NCI-H748 (cell line): ENCODE data around the gene CFAP299.

Source experiments
- DNase-seq: peaks from one replicate; lab custom pipeline; 2025; ENCODE audit not compliant: unreplicated experiment; lab: John Stamatoyannopoulos, UW

Gene CFAP299

DNA sequence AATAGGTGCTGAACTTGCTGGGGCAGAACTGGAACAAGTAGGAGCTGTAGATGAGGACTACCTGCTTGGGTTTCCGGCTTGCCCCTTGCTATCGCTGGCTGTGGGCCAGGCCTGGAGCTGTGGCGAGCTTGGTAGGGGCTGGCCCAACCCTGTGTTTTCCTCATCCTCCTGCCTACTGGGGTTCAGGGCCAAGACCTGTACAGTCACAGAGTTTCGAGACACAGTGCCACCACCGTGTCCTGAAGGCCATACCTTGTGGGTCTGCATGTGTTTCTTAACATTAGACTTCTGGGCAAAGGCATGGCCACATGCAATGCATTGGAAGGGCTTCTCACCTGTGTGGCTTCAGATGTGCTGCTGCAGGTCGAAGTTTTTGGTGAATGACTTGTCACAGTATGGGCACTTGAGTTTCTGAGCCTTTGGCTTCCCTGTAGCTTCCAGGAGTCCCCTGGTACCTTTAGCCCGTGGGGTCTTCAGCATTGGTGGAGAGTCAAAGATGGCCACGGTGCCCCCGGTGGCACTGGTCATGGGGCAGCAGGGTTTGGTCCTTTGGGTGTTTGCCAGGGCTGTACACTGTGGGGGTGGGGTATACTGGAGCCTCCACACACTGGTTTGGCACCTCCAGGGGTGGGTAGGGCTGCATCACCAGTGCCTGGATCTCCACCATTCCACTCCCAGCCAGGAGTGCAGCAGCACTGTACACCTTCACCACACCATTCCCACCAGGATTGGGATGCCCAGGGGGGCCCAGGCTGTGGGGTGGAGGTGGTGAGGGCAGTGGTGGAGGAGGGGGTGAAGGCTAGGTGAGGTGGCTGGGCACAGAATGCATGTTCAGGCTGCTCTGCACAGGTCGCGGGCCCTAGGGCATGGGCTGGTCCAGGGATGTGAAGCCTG is 52.1 kb downstream of the CFAP299 start:
- no peak for DNase-seq

DNA sequence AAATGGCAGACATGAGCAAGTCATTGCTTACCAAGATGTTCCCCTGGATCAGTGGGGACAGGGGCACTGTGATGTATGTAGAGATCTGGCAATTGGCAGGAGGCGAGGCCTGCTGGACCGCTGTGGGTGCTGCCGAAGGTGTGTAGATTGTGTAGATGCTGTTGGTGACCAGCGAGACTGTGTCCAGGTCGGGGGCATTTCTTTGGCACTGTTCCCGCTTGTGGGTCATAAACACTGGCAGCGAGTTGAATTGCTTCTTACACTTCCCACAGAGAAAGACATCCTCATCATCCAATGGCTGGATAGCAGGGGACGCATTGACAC is 52.7 kb downstream of the CFAP299 start:
- no peak for DNase-seq

DNA sequence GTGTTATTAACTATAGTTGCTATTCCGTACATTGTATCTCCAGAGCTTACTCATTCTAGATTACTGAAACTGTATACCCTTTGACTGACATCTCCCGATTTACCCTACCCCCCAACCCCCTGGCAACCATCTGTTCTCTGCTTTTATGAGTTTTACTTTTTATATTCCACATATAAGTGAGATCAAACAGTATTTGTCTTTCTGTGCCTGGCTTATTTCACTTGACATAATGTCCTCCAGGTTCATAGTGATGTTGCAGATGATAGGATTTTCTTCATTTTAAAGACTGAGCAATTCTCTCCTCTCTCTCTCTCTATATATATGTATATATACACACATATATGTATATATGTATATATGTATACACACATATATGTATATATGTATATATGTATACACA is 54.6 kb downstream of the CFAP299 start:
- DNase-seq: no peak

DNA sequence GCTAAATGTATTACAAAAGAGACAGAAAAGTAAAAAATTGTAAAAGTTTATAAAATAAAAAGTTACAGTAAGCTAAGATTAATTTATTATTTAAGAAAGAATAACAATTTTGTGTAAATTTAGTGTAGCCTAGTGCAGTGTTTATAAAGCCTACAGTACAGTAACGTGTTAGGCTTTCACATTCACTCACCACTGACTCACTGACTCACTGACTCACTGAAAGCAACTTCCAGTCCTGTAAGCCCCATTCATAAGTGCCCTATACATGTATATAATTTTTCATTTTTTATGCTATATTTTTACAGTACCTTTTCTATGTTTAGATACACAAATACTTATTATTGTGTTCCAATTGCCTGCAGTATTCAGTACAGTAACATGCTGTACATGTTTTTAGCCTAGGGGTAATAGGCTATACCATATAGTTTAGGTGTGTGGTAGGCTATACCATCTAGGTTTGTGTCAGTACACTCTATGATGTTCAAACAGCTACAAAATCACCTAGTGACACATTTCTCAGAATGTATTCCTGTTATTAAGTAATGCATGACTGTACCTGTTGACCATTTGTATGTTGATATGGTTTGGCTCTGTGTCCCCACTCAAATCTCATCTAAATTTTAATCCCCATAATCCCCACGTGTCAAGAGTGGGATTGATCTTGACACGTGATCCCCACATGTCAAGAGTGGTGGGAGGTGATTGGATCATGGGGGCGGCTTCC is 57.9 kb downstream of the CFAP299 start:
- no peak for DNase-seq

DNA sequence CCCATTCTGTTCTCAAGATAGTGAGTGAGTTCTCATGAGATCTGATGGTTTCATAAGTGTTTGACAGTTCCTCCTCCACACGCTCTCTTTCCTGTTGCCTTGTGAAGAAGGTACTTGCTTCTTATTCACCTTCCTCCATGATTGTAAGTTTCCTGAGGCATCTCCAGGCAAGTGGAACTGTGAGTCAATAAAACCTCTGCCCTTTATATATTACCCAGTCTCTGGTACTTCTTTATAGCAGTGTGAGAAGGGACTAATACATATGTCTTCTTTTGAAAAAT is 58.4 kb downstream of the CFAP299 start:
- DNase-seq: no peak

DNA sequence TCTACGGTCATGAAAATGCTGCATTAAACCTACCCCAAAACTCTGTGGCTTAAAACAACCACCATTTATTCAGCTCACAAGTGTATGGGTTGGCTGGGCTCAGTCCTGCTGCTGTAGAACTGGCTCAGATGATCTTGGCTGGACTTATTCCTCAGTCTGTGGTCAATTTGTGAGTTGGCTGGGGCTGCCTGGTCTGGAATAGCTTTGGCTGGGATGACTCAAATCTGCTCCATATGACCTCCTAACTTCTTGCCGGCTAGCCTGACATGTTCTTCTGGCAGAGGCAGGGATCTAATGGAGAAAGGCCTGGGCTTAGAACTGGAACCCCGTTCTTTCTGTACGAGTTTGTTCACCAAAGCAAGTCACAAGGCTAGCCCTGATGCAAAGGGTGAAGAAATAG is 71.7 kb downstream of the CFAP299 start:
- no peak for DNase-seq

DNA sequence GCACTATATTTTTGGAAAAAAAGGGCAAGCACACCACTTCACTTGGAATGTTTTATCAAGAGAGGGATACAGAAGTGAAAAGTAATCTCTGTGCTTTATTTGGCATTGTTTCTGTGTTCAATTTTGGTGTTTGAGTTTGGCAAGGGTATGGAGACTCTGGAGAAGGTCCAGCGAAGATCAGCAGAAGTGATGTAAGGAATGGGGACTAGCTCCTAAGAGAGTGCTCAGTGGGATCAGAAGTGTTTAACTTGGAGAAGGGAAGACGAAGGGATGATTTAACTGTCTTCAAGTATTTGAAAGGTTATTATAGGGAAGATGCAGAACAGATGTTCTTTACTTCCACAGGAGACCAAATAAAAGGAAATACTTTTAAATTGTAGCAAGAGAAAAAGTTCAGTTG is 74.3 kb downstream of the CFAP299 start:
- DNase-seq: no peak

DNA sequence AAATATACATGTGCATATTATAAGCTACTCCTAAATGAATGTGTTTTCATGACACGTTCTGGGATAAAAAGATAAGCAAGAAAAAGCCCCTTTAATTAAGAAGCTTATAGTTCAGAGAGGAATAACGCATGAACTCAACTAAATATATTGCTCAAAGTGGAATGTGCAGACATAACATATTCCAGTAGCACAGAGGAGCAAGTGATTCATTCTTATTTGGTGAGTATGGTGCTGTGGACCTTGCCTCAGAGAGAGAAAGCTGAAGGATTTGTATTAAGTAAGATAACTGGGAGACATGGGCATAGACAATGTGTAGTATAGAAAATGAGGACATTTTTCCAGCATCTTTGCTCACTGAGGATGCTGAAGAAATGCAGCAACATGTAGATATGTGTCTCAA is 76.8 kb downstream of the CFAP299 start:
- no peak for DNase-seq

DNA sequence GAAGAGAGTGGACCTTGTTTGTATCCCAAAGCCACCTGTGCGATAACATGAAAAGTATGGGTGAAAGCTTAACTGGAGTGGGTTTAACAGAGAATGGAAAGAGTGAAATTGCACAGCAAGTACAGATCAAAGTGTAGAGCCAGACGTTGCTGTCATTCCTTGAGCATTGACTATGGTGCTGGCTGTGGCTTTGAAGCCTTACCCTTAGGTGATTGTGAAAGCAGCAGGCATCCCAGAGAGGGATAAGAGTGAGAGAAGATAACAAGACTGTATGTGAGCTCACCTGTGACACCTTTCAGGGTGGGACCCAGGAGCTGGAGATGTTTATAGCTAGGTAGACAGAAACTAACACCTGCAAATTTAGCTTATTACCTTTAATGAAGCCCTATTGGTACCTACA is 77.6 kb downstream of the CFAP299 start:
- no peak for DNase-seq

DNA sequence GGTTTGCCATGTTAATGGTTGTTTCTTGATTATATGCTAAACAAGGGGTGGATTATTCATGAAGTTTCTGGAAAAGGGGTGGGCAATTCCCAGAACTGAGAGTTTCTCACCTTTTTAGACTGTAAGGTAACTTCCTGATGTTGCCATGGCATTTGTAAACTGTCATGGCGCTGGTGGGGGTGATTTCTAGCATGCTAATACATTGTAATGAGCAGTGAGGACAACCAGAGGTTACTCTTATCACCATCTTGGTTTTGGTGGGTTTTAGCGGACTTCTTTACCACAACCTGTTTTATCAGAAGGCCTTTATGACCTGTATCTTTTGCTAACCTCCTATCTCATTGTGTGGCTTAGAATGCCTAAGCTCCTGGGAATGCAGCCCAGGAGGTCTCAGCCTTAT is 81.5 kb downstream of the CFAP299 start:
- no peak for DNase-seq

DNA sequence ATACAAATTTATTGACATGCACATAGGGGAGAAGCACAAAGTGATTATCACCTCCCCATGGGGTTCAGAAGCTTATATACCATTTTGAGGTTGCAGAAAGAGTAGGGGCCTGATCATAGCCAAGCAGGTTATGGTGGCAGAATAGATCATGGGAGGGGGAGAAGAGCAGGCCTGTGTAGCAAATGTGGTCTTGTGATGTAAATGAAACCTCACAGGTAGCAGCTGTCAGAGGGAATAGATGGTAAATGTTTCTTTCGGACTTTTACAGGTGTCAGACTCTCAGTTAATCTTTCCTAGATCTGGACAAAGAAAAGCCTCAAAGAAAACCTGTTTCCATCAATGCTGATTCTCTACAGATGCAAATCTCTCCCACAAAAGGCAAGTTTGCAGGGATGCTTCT is 84.4 kb downstream of the CFAP299 start:
- no peak for DNase-seq

DNA sequence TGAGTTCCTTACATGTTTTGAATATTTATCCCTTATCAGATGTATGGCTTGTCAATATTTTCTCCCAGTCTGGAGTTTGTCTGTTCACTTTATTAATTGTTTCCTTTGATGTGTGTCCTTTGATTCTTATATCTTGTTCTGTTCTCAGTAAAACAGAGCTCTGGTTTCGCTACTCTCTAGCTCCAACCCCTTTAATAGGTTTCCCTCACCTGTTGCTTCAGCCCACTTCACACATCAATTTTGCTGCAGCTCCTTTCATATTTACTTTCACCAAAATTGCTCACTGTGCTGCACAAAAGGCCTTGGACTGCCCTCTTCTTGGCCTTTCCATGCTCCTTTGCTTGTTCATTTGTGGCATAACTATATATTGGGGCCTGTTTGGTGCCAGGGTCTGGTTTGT is 85.1 kb downstream of the CFAP299 start:
- no peak for DNase-seq

DNA sequence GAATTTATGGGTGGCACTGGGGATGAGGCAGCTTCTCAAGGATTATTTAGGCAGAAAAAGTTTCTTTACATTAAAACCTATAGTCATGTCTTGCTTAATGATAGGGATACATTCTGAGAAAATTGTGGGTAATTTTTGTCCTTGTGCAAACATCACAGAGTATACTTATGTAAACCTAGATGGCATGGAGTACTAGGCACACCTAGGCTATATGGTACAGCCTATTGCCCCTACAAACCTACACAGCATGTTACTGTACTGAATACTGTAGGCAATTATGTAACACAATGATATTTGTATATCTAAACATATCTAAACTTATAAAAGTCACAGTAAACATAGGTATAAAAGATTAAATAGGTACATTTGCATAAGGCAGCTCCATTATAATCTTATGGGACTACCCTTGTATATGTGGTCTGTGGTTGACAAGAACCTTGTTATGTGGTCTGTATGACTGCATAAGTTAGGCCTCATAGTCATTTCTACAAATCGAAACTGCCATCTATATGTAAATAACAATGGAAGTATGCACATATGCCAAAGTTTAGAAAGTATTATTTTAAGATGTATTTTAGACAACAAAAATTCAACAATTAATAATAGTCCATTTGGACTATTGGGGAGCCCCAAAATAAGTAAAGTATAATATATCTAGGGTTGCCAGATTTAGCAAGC is 87.3 kb downstream of the CFAP299 start:
- DNase-seq: peak; percentile 31

DNA sequence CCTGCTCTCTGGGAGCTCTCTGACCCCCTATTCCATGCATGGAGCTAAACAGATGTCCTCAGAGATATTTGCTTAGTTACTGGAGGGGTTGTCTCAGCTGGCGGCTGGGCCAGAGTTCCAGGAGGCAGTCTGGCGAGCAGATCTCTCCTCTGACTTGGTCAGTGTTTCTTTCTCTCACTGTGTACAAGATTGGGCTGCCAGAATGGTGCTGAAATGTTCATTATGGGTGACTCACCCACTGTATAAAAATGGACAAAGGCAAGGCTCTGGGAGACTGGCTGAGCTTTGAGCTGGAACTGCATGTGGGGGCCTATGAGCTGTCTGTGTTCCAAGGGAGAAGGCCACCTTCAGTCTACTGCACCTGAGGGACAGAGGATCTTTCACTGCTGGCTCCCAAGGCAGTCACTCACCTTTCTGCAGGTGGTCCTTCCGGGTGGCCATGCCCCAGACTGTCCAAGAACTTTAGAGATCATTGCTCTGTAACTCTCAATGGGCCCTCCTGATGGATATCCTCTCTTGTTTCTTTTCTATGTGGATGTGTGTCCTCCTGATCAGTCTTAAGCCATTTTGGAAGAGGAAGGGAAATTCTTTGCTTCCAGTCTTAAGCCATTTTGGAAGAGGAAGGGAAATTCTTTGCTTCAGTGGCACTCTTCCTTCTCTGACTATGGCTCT is 88.2 kb downstream of the CFAP299 start:
- DNase-seq: no peak

DNA sequence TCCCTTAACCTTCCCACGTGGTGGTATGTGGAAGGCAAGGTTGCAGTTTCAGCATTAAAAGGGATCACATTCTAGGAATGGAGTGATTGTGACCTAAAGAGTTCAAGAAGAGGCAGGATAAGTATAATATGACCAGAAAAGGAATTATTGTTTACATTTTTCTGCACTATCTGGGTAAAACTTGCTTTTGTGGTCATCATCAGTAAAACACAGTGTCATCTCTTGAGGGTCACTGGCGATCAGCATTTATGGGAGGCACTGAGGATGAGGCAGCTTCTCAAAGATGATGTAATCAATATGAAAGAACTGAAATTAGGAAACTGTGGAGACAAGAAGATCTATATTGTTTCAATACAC is 88.7 kb downstream of the CFAP299 start:
- DNase-seq: no peak

DNA sequence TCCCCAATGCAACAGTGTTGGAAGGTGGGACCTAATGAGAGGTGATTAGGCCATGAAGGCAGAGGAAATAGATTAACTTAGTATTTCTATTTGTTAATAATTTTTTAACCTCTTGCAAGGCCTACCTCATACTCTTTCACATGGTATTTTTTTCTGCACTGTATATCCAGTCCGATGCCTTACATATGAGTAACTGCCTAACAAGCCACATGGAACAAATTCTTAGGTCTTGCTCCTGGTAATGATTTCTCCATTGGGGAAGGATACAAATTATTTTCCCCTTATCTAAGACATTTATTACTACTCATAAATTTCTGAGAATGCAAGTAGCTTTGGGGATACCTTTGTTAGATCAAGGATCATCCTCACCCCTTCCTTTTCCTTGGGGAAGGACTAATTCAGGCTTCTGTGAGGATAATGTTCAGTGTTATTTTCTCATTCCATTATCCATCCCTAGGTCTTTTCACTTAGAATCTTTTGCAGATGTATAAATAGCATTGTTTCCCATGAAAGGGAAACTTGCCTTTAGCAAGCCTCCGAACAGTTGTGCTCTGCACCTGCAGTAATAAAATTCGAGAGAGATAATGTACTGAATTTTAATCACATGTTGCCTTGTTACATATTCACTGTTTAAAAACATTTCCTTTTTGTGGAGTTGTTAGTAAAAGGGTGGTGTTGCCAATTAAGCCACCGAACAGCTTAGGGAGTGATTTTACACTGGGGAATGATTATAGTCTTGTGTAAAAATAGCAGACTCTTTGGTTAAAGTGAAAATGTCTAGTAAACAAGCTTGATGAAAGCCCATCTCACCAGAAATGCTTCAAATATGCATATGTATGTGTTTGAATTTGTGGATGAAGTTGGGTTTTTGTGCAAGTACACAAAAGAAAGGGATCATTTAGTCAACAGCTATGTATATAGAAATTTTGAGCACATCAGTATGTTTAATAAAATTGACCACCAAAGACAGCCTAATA is 89.9 kb downstream of the CFAP299 start:
- peak; percentile 7 for DNase-seq

DNA sequence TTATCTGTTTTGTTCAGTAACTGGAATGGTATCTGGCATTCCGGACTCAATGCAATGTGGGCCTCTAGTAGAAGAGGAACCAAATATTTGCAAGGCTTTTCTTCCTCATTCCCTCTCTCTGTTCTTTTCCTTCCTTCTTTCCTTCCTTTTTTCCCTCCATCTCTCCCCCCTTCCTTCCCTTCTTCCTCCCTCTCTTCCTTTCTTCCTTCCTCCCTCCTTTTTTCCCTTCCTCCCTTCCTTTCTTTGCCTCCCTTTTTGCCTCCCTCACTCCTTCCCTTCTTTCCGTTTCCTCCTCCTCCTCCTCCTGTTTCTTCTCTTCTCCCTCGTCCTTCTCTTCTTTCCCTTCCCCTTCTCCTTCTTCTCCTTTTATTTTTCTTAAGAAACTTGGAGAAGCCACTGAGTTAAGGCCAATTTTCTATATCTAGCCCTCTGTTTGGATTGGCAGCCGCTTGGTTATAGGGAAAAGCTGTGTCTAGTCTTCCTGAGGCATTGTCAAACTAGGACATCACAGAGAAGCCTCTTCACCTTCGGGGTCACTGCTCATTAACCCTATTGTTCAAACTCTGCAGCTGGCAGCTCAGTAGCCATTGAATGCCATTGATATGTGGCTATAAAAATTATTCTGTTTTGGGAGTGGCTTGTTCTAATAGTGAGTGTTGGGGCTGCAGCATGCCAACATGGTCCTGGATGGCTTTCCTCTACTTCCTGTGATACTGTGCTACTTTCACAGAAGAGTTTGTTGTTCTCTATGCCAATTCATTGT is 95.9 kb downstream of the CFAP299 start:
- peak; percentile 73 for DNase-seq

DNA sequence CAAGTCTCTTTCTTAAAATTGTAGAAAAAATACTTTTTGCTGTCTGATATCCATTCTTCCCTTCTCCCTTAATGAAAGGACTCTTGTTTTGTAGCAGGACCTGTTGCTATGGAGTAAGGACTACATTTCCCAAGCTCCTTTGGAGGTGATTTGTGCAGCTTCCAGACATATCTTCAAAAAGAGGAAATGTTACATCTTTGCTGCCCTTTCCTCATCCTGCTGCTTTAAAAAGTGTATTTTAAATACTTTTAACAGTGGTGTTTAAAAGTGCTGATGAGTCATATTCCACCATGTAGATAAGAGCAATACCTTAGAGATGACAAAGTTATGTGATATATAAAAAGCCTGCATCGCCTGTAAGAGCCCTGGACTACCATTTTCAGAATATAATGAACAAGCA is 98.7 kb downstream of the CFAP299 start:
- DNase-seq: no peak

DNA sequence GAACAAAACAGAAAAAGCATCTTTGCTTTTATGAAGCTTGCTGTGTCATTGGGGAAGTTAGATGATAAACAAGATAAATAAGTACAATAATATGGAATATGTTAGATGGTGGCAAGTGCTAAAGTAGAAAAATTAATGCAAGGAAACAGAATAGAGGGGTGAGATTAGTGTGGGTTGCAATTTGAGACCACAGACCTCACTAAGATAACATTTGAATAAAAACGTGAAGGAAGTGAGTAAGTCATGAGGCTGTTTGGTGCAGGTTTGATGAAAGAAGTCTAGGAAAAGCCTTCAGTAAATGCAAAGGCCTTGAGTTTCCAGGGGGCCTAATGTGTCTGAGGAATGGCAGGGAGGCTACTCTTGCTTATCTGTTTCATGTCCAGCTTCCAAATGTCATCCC is 102.5 kb downstream of the CFAP299 start:
- DNase-seq: no peak
